GM10847 (cell line): ENCODE measurements around the gene LRRC28.

Experiments used
- POLR2A ChIP-seq: IDR thresholded peaks from 2 replicates; pipeline ENCODE4 v1.6.1; 2011; ENCODE audit not compliant: insufficient read length; ENCODE audit errors: extremely low read depth

The LRRC28 gene

GRCh38 chr15:99435877-99436541 is 184.7 kb downstream of the LRRC28 start:
- TF ChIP-seq POLR2A = no peak

- TF ChIP-seq POLR2A = no peak
These were observed 185.4 kb downstream of the LRRC28 start for GRCh38 chr15:99436542-99437314.

- TF ChIP-seq POLR2A = no peak
These were observed 186.3 kb downstream of the LRRC28 start for GRCh38 chr15:99437315-99438223.

- no peak for TF ChIP-seq POLR2A
These were observed 186.9 kb downstream of the LRRC28 start for GRCh38 chr15:99438224-99438585.

- no peak for TF ChIP-seq POLR2A
These were observed 187.6 kb downstream of the LRRC28 start for GRCh38 chr15:99438691-99439523.

GRCh38 chr15:99439524-99439835 is 188.2 kb downstream of the LRRC28 start:
- TF ChIP-seq POLR2A = no peak

- no peak for TF ChIP-seq POLR2A
These were observed 188.7 kb downstream of the LRRC28 start for GRCh38 chr15:99440029-99440428.
